Kidney (tissue), 14 donors: ENCODE measurements around the gene TMEM212. TPM values are rescaled to one million over a fixed set of nuclear protein-coding genes. Genes with fewer than 3 reads are reported as not detected.

Experiments used
- DNase-seq, 5 donors: peaks; one replicate each; pipeline ENCODE4 v3.0.0-alpha.2; 2013 to 2020
- FAIRE-seq: peaks from 2 replicates; lab custom pipeline; 2012; peaks lifted over from hg19 to GRCh38; lab: Jason Lieb, UNC
- H3K27ac ChIP-seq, 2 donors: one replicate each; pipeline ENCODE4 v1.7.0; 2013; ENCODE audit warnings: low read depth in 2 of 2, low read length in 2 of 2, inconsistent platforms in 1 of 2
- H3K27me3 ChIP-seq: one replicate; pipeline ENCODE4 v1.7.1; 2013; ENCODE audit warnings: low read length, inconsistent platforms; ENCODE audit not compliant: control insufficient read depth, insufficient read depth
- H3K36me3 ChIP-seq, 3 donors: one replicate each; pipeline versions ENCODE4 v1.7.0 to v1.7.1; 2013; ENCODE audit warnings: low read length in 3 of 3, control low read depth in 1 of 3, inconsistent platforms in 1 of 3; ENCODE audit not compliant: insufficient read depth in 3 of 3, control insufficient read depth in 2 of 3
- H3K4me1 ChIP-seq, 3 donors: one replicate each; pipeline versions ENCODE4 v1.7.0 to v1.7.1; 2013; ENCODE audit warnings: low read length in 3 of 3, inconsistent platforms in 1 of 3, low read depth in 1 of 3; ENCODE audit not compliant: control insufficient read depth in 2 of 3, insufficient read depth in 2 of 3
- H3K4me3 ChIP-seq, 3 donors: one replicate each; pipeline versions ENCODE4 v1.7.0 to v1.8.1; 2013; ENCODE audit warnings: low read length in 3 of 3, control low read depth in 1 of 3, inconsistent platforms in 1 of 3
- H3K9ac ChIP-seq, 3 donors: one replicate each; pipeline versions ENCODE4 v1.7.0 to v1.7.1; 2013; ENCODE audit warnings: low read length in 3 of 3, control low read depth in 1 of 3, inconsistent platforms in 1 of 3
- H3K9me3 ChIP-seq, 3 donors: one replicate each; pipeline versions ENCODE4 v1.7.0 to v1.7.1; 2013; ENCODE audit warnings: low read length in 3 of 3, control low read depth in 1 of 3, inconsistent platforms in 1 of 3; ENCODE audit not compliant: control insufficient read depth in 2 of 3, insufficient read depth in 1 of 3
- CTCF ChIP-seq: IDR thresholded peaks from 3 replicates; pipeline ENCODE4 v1.5.1; 2012; ENCODE audit warnings: mild to moderate bottlenecking, moderate library complexity, borderline replicate concordance; ENCODE audit not compliant: insufficient read depth; ENCODE audit errors: extremely low read depth
- intact Hi-C: fragments of 100-400 bp; cut with DNase I; formaldehyde crosslinking; loops from one replicate; pipeline ENCODE4 v1.11.1; 2022
- polyA plus RNA-seq: library from polyadenylated mRNA; stranded (reverse); fragments of 350-450 nt; fragmentation: Illumina TruSeq; extraction: RNeasy Lipid Tissue Mini Kit (QIAGEN cat#74804); gene quantifications from one replicate; pipeline ENCODE4 v1.2.3, GENCODE V29; 2014; ENCODE audit warnings: low read depth, low replicate concordance; ENCODE audit not compliant: insufficient read depth
- total RNA-seq: library from RNA; stranded (reverse); fragmentation: NEBNext Ultra II Directional; extraction: Animal tissue kit (Norgen Biotek cat#: 25700); gene quantifications from one replicate; pipeline ENCODE4 v1.2.1, GENCODE V29; 2021
- donor health status: control.
- donor health status: control.
- donor health status: control.
- donor health status: control.
- donor health status: control.
- donor health status: DM: yes; HTN: yes; CAD: no.
- donor health status: Normal renal cell carcinoma (clear cell type).

Gene TMEM212
- total and polyA plus RNA-seq, 2 donors from 2014 or later: not detected

GRCh38 chr3:171907761-171908160 lies 64.6 kb downstream of the TMEM212 start:
- no peaks in the 10 kb centered on the region for H3K36me3 ChIP-seq
- no peaks in the 10 kb centered on the region for H3K4me1 ChIP-seq
- no peak overlapping the region for H3K4me3 ChIP-seq
- DNase-seq (no peak), FAIRE-seq (no peak)
- H3K27me3 ChIP-seq: no peaks in the 10 kb centered on the region
- intact Hi-C loops: no loop called here
- no peak overlapping the region for H3K27ac ChIP-seq
- no peaks in the 10 kb centered on the region for H3K9me3 ChIP-seq
- TF ChIP-seq CTCF: no peak
- no peak overlapping the region for H3K9ac ChIP-seq

GRCh38 chr3:171908731-171909130 lies 65.6 kb downstream of the TMEM212 start:
- no peak for FAIRE-seq
- H3K4me3 ChIP-seq: no peak overlapping the region
- no peak overlapping the region for H3K9ac ChIP-seq
- DNase-seq: no peak
- intact Hi-C loops: no loop called here
- no peaks in the 10 kb centered on the region for H3K9me3 ChIP-seq
- H3K36me3 ChIP-seq: no peaks in the 10 kb centered on the region
- no peak for TF ChIP-seq CTCF
- no peaks in the 10 kb centered on the region for H3K27me3 ChIP-seq
- H3K4me1 ChIP-seq: no peaks in the 10 kb centered on the region
- no peak overlapping the region for H3K27ac ChIP-seq

Other genes starting within 250 kb of the TMEM212 start
- gene PLD1, start 32.9 kb upstream of the TMEM212 start, total RNA-seq: 24.3 TPM
- gene PLD1, start 32.9 kb upstream of the TMEM212 start, polyA plus RNA-seq: 11.2 TPM
- gene FNDC3B, start 196.2 kb downstream of the TMEM212 start, total RNA-seq: 185 TPM
- 11.8 TPM for gene FNDC3B, start 196.2 kb downstream of the TMEM212 start, polyA plus RNA-seq